Coronary artery (tissue), 2 donors: ENCODE results near the gene NHS.
A peak's percentile ranks its signal among the peaks of the same experiment; 100 is the strongest.

Source experiments
- DNase-seq: peaks from one replicate; pipeline ENCODE4 v3.0.0-alpha.2; 2017; ENCODE audit warnings: low spot score
- H3K27ac ChIP-seq, 2 donors: fragments of 200-600 bp; sonication (generic); one replicate each; pipeline ENCODE4 v1.5.1; 2016 to 2019
- H3K4me3 ChIP-seq: fragments of 200-600 bp; sonication (generic); 2 replicates; pipeline ENCODE4 v1.5.1; 2016; ENCODE audit warnings: mild to moderate bottlenecking, moderate library complexity
- CTCF ChIP-seq: fragments of 200-600 bp; sonication (generic); IDR thresholded peaks from one replicate; pipeline ENCODE4 v1.5.1; 2019; ENCODE audit warnings: antibody characterized with exemption

Gene NHS

GRCh38 chrX:17585006-17585405 lies 210.0 kb downstream of the NHS start:
- no peak for TF ChIP-seq CTCF
- Histone ChIP-seq H3K4me3 (no peak overlapping the region), H3K27ac (no peak overlapping the region)
- DNase-seq, result no peak

GRCh38 chrX:17587366-17587765 lies 212.4 kb downstream of the NHS start:
- no peak for TF ChIP-seq CTCF
- no peak overlapping the region for H3K27ac ChIP-seq
- DNase-seq, result no peak
- no peak overlapping the region for H3K4me3 ChIP-seq

- DNase-seq, result no peak
- Histone ChIP-seq H3K4me3 (no peak overlapping the region), H3K27ac (no peak overlapping the region)
- TF ChIP-seq CTCF, result no peak
These were observed 213.3 kb downstream of the NHS start for GRCh38 chrX:17588303-17588702.

- no peak for DNase-seq
These were observed 216.1 kb downstream of the NHS start for GRCh38 chrX:17590892-17591740.

GRCh38 chrX:17591741-17592110 lies 216.7 kb downstream of the NHS start:
- Histone ChIP-seq H3K27ac (peak overlapping the region in 1 of 2 donors; percentile 79), H3K4me3 (peak overlapping the region; percentile 60)
- DNase-seq, result no peak
- TF ChIP-seq CTCF, result no peak

More at GRCh38 chrX:17590892-17591740, 216.1 kb downstream of the NHS start:
- peak; percentile 34 for TF ChIP-seq CTCF
- peak overlapping the region in 1 of 2 donors; percentile 79 for H3K27ac ChIP-seq
- peak overlapping the region; percentile 60 for H3K4me3 ChIP-seq

- peak overlapping the region; percentile 60 for H3K4me3 ChIP-seq
- DNase-seq, result no peak
- TF ChIP-seq CTCF, result no peak
- peak overlapping the region in 1 of 2 donors; percentile 79 for H3K27ac ChIP-seq
These were observed 217.1 kb downstream of the NHS start for GRCh38 chrX:17592117-17592516.

- no peak overlapping the region for H3K4me3 ChIP-seq
- H3K27ac ChIP-seq, result peak overlapping the region in 1 of 2 donors; percentile 13
- no peak for TF ChIP-seq CTCF
- no peak for DNase-seq
These were observed 219.7 kb downstream of the NHS start for GRCh38 chrX:17594693-17595092.
